Loucy (cell line): ENCODE results near the gene BEND7.

Experiments used
- EZH2phosphoT487 ChIP-seq: fragments of 200-600 bp; IDR thresholded peaks from 2 replicates; pipeline ENCODE4 v1.6.1; 2018; ENCODE audit warnings: antibody characterized with exemption, mild to moderate bottlenecking, moderate library complexity, borderline replicate concordance
- TF ChIP-seq, protein P1 (sequence below): fragments of 200-600 bp; sonication (generic); conservative IDR thresholded peaks from 2 replicates; pipeline ENCODE4 v1.5.1; 2014; ENCODE audit warnings: mild to moderate bottlenecking, antibody characterized with exemption, low read length

DNA sequence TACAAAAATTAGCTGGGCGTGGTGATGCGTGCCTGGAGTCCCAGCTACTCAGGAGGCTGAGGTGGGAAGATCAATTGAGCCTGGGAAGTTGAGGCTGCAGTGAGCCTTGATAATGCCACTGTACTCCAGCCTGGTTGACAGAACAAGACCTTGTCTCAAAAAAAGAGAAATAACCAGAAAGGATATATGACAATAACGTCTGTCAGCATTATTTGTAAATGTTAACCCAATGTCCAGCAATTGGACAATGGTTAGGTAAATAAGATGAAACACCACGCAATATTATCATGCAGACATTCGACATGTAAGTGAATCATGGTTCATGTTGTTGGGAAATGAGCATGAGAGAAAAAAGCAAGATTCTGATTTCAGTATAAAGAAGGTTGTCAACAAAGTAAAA lies 136.1 kb downstream of the BEND7 start:
- TF ChIP-seq, protein P1, sequence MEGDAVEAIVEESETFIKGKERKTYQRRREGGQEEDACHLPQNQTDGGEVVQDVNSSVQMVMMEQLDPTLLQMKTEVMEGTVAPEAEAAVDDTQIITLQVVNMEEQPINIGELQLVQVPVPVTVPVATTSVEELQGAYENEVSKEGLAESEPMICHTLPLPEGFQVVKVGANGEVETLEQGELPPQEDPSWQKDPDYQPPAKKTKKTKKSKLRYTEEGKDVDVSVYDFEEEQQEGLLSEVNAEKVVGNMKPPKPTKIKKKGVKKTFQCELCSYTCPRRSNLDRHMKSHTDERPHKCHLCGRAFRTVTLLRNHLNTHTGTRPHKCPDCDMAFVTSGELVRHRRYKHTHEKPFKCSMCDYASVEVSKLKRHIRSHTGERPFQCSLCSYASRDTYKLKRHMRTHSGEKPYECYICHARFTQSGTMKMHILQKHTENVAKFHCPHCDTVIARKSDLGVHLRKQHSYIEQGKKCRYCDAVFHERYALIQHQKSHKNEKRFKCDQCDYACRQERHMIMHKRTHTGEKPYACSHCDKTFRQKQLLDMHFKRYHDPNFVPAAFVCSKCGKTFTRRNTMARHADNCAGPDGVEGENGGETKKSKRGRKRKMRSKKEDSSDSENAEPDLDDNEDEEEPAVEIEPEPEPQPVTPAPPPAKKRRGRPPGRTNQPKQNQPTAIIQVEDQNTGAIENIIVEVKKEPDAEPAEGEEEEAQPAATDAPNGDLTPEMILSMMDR = no peak
- no peak for TF ChIP-seq EZH2phosphoT487
